ENCODE results near the gene RIPOR3. TPM values are rescaled to one million over a fixed set of nuclear protein-coding genes. Genes with fewer than 3 reads are reported as not detected.

The RIPOR3 gene
- polyA plus RNA-seq, 1 of the 3 experiments (the other 2 are of a cell fraction) = 1.2 TPM

DNA sequence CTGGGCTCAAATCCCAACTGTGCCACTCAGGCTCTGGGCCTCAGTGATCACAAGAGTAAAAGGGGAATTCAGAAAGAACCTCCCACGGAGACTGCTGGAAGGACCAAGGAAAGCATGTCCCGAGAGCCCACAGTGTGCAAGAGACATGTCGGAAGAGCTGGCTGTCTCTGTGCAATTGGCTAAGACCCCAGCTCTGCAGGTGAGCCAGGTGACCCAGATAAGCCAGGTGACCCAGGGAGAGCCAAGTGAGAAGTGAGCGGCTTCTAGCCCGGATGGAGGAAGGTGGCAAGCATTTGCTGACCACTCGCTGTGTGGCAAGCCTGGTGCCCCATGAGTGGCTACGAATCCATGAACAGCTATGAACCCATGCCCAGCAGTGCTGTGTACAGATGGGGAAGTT lies 59.1 kb downstream of the RIPOR3 start:
- TF ChIP-seq JUND (IDR thresholded peaks at IDR 0.05) (no peak), CHD2 (IDR thresholded peaks at IDR 0.05; ENCODE audit: low read length, partially characterized antibody) (no peak), MXI1 (IDR thresholded peaks at IDR 0.05; ENCODE audit: low read depth, low read length) (no peak), SIN3A (IDR thresholded peaks at IDR 0.05; ENCODE audit: borderline replicate concordance, low read depth, low read length) (no peak), NRF1 (IDR thresholded peaks at IDR 0.05; ENCODE audit: low read depth, low read length) (no peak), FOXM1 (IDR thresholded peaks at IDR 0.05; ENCODE audit: low read depth) (no peak), RXRA (IDR thresholded peaks at IDR 0.05; ENCODE audit: borderline replicate concordance, low read depth) (no peak), TEAD4 (IDR thresholded peaks at IDR 0.05; ENCODE audit: borderline replicate concordance, insufficient read depth) (no peak), POLR2AphosphoS5 (IDR thresholded peaks at IDR 0.05; ENCODE audit: low read depth, low read length) (no peak), NFIC (IDR thresholded peaks at IDR 0.05; ENCODE audit: borderline replicate concordance) (no peak), GABPA (IDR thresholded peaks at IDR 0.05; ENCODE audit: low read depth) (no peak), MEF2A (IDR thresholded peaks at IDR 0.05; ENCODE audit: borderline replicate concordance, low read depth) (no peak), EZH2phosphoT487 (IDR thresholded peaks at IDR 0.05; ENCODE audit: borderline replicate concordance, low read depth) (no peak), EP300 (IDR thresholded peaks at IDR 0.05; ENCODE audit: borderline replicate concordance in 1 of 2, low read depth in 1 of 2, low read length in 1 of 2) (no peak), TCF12 (IDR thresholded peaks at IDR 0.05) (no peak)
- TF ChIP-seq, protein P1, sequence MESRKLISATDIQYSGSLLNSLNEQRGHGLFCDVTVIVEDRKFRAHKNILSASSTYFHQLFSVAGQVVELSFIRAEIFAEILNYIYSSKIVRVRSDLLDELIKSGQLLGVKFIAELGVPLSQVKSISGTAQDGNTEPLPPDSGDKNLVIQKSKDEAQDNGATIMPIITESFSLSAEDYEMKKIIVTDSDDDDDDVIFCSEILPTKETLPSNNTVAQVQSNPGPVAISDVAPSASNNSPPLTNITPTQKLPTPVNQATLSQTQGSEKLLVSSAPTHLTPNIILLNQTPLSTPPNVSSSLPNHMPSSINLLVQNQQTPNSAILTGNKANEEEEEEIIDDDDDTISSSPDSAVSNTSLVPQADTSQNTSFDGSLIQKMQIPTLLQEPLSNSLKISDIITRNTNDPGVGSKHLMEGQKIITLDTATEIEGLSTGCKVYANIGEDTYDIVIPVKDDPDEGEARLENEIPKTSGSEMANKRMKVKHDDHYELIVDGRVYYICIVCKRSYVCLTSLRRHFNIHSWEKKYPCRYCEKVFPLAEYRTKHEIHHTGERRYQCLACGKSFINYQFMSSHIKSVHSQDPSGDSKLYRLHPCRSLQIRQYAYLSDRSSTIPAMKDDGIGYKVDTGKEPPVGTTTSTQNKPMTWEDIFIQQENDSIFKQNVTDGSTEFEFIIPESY (IDR thresholded peaks at IDR 0.05; ENCODE audit: borderline replicate concordance, low read depth) = no peak
- TF ChIP-seq, protein P2, sequence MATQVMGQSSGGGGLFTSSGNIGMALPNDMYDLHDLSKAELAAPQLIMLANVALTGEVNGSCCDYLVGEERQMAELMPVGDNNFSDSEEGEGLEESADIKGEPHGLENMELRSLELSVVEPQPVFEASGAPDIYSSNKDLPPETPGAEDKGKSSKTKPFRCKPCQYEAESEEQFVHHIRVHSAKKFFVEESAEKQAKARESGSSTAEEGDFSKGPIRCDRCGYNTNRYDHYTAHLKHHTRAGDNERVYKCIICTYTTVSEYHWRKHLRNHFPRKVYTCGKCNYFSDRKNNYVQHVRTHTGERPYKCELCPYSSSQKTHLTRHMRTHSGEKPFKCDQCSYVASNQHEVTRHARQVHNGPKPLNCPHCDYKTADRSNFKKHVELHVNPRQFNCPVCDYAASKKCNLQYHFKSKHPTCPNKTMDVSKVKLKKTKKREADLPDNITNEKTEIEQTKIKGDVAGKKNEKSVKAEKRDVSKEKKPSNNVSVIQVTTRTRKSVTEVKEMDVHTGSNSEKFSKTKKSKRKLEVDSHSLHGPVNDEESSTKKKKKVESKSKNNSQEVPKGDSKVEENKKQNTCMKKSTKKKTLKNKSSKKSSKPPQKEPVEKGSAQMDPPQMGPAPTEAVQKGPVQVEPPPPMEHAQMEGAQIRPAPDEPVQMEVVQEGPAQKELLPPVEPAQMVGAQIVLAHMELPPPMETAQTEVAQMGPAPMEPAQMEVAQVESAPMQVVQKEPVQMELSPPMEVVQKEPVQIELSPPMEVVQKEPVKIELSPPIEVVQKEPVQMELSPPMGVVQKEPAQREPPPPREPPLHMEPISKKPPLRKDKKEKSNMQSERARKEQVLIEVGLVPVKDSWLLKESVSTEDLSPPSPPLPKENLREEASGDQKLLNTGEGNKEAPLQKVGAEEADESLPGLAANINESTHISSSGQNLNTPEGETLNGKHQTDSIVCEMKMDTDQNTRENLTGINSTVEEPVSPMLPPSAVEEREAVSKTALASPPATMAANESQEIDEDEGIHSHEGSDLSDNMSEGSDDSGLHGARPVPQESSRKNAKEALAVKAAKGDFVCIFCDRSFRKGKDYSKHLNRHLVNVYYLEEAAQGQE (IDR thresholded peaks at IDR 0.05; ENCODE audit: low read depth, low read length) = no peak
- TF ChIP-seq, protein P3, sequence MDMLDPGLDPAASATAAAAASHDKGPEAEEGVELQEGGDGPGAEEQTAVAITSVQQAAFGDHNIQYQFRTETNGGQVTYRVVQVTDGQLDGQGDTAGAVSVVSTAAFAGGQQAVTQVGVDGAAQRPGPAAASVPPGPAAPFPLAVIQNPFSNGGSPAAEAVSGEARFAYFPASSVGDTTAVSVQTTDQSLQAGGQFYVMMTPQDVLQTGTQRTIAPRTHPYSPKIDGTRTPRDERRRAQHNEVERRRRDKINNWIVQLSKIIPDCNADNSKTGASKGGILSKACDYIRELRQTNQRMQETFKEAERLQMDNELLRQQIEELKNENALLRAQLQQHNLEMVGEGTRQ (IDR thresholded peaks at IDR 0.05; ENCODE audit: borderline replicate concordance, low read depth, low read length) = no peak
- WGBS (ENCODE audit: low lambda C conversion rate) = 93% methylated on average over 7 of the region's 7 CpGs
- Histone ChIP-seq H3K36me3 (replicated peaks in 1 of 2; ENCODE audit: control insufficient read depth in 1 of 2, insufficient read depth in 2 of 2, low read length in 1 of 2) (no peaks in the 10 kb centered on the region), H3K27me3 (ENCODE audit: insufficient read depth) (no peaks in the 10 kb centered on the region), H3K9ac (no peak overlapping the region), H2AFZ (ENCODE audit: low read depth) (no peak overlapping the region), H3K4me1 (ENCODE audit: control insufficient read depth in 1 of 2, insufficient read depth in 2 of 2, low read depth in 1 of 2, low read length in 1 of 2) (peaks cover 13 to 26% of the 10 kb centered on the region in 2 experiments; a peak in 2 of 4 replicates), H3K27ac (ENCODE audit: low read depth in 2 of 2, low read length in 1 of 2) (no peak overlapping the region), H3K4me3 (ENCODE audit: low read depth in 2 of 2, low read length in 1 of 2) (no peak overlapping the region), H4K20me1 (ENCODE audit: insufficient read depth) (no peaks in the 10 kb centered on the region), H3K9me2 (no peaks in the 10 kb centered on the region), H3K9me3 (no peaks in the 10 kb centered on the region), H3K79me2 (ENCODE audit: insufficient read depth) (no peaks in the 10 kb centered on the region), H3K4me2 (no peak overlapping the region), H3F3A (replicated peaks; ENCODE audit: insufficient read depth) (no peaks in the 10 kb centered on the region)
- POLR2A ChIA-PET = no interaction called here
- no peak for DNase-seq
- CTCF ChIA-PET = interaction anchor here (1.0 to 1.3 kb wide), 2 partner anchors 26 to 58 kb away, joined by 3 read pairs; no protein-coding TSS in a partner anchor

Data from SK-N-SH (cell line).